Trophoblast cell (in vitro differentiated cells and primary cell): ENCODE data around the gene PNPLA7.

Experiments used
- DNase-seq, 2 donors: peaks; one replicate each; pipeline ENCODE4 v3.0.0-alpha.2; 2016
- H2AFZ ChIP-seq: 2 replicates; pipeline ENCODE4 v1.6.1; 2013; ENCODE audit warnings: low read length, moderate library complexity, mild to moderate bottlenecking; ENCODE audit not compliant: insufficient read depth, poor library complexity
- H2AK5ac ChIP-seq: 2 replicates; pipeline ENCODE4 v1.6.1; 2013; ENCODE audit warnings: mild to moderate bottlenecking, low read length
- H2BK120ac ChIP-seq: 2 replicates; pipeline ENCODE4 v1.6.1; 2013; ENCODE audit warnings: low read length, mild to moderate bottlenecking, moderate library complexity; ENCODE audit not compliant: insufficient read depth, poor library complexity
- H2BK12ac ChIP-seq: 2 replicates; pipeline ENCODE4 v1.6.1; 2013; ENCODE audit warnings: mild to moderate bottlenecking, low read length, moderate library complexity
- H2BK5ac ChIP-seq: 2 replicates; pipeline ENCODE4 v1.6.1; 2013; ENCODE audit warnings: low read length, low read depth, moderate library complexity, mild to moderate bottlenecking; ENCODE audit not compliant: poor library complexity
- H3K14ac ChIP-seq: 2 replicates; pipeline ENCODE4 v1.6.1; 2013; ENCODE audit warnings: mild to moderate bottlenecking, low read length
- H3K18ac ChIP-seq: 2 replicates; pipeline ENCODE4 v1.6.1; 2013; ENCODE audit warnings: mild to moderate bottlenecking, low read length
- H3K23ac ChIP-seq: 2 replicates; pipeline ENCODE4 v1.6.1; 2013; ENCODE audit warnings: low read length
- H3K27ac ChIP-seq: 2 replicates; pipeline ENCODE4 v1.5.1; 2013; ENCODE audit warnings: low read depth, mild to moderate bottlenecking, inconsistent platforms, low read length, moderate library complexity
- H3K27me3 ChIP-seq: 2 replicates; pipeline ENCODE4 v1.6.1; 2013; ENCODE audit warnings: inconsistent platforms, mild to moderate bottlenecking, low read length, moderate library complexity; ENCODE audit not compliant: insufficient read depth
- H3K36me3 ChIP-seq, 2 experiments: 1 replicate in 1 of 2; 2 replicates in 1 of 2; pipeline ENCODE4 v1.6.1; 2013; ENCODE audit warnings: low read length in 2 of 2, mild to moderate bottlenecking in 2 of 2, moderate library complexity in 1 of 2; ENCODE audit not compliant: insufficient read depth in 2 of 2, control insufficient read depth in 1 of 2
- H3K4ac ChIP-seq: 2 replicates; pipeline ENCODE4 v1.6.1; 2013; ENCODE audit warnings: low read depth, mild to moderate bottlenecking, low read length, moderate library complexity
- H3K4me1 ChIP-seq, 2 experiments: 1 replicate in 1 of 2; 2 replicates in 1 of 2; pipeline ENCODE4 v1.6.1; 2013; ENCODE audit warnings: low read length in 2 of 2, mild to moderate bottlenecking in 2 of 2, moderate library complexity in 1 of 2; ENCODE audit not compliant: insufficient read depth in 2 of 2, control insufficient read depth in 1 of 2
- H3K4me2 ChIP-seq: 2 replicates; pipeline ENCODE4 v1.6.1; 2013; ENCODE audit warnings: inconsistent platforms, mild to moderate bottlenecking, low read length, moderate library complexity
- H3K4me3 ChIP-seq: 2 replicates; pipeline ENCODE4 v1.5.1; 2013; ENCODE audit warnings: mild to moderate bottlenecking, low read depth, low read length, inconsistent platforms
- H3K79me1 ChIP-seq: one replicate; pipeline ENCODE4 v1.6.1; 2013; ENCODE audit warnings: low read length
- H3K79me2 ChIP-seq: 2 replicates; pipeline ENCODE4 v1.6.1; 2013; ENCODE audit warnings: low read length, mild to moderate bottlenecking; ENCODE audit not compliant: control insufficient read depth, insufficient read depth, poor library complexity
- H3K9ac ChIP-seq: 2 replicates; pipeline ENCODE4 v1.6.1; 2013; ENCODE audit warnings: mild to moderate bottlenecking, low read length
- H3K9me3 ChIP-seq: 2 replicates; pipeline ENCODE4 v1.6.1; 2013; ENCODE audit warnings: low read depth, mild to moderate bottlenecking, control low read depth, inconsistent platforms, low read length; ENCODE audit not compliant: insufficient read depth
- H4K12ac ChIP-seq: 2 replicates; pipeline ENCODE4 v1.6.1; 2013; ENCODE audit warnings: low read depth, mild to moderate bottlenecking, low read length, moderate library complexity
- H4K8ac ChIP-seq: 2 replicates; pipeline ENCODE4 v1.6.1; 2013; ENCODE audit warnings: low read depth, mild to moderate bottlenecking, low read length, moderate library complexity
- H4K91ac ChIP-seq: one replicate; pipeline ENCODE4 v1.6.1; 2013; ENCODE audit warnings: low read depth, mild to moderate bottlenecking, low read length, moderate library complexity
- whole genome bisulfite sequencing: extraction: QIAGEN DNeasy Blood & Tissue Kit; methylation state at CpG from one replicate; pipeline ENCODE4 v1.1.7; 2013; ENCODE audit warnings: missing lambda C conversion rate; ENCODE audit not compliant: insufficient read length, insufficient coverage; ENCODE audit errors: extremely low coverage; 5-methylcytosine and 5-hydroxymethylcytosine counted together

PNPLA7 gene

GRCh38 chr9:137461663-137462395 is 88.4 kb downstream of the PNPLA7 start:
- Histone ChIP-seq H2AFZ (no peak overlapping the region), H3K9me3 (peaks cover 2% of the 10 kb centered on the region), H3K27ac (no peak overlapping the region), H4K8ac (no peak overlapping the region), H3K4me3 (no peak overlapping the region), H2AK5ac (no peak overlapping the region), H2BK12ac (no peak overlapping the region), H3K36me3 (peaks cover 2 to 9% of the 10 kb centered on the region in 2 experiments), H3K27me3 (peaks cover 2% of the 10 kb centered on the region), H3K79me1 (peaks cover 9% of the 10 kb centered on the region), H3K4me1 (peaks cover 10 to 12% of the 10 kb centered on the region in 2 experiments), H4K12ac (no peak overlapping the region), H3K79me2 (peaks cover 4% of the 10 kb centered on the region), H2BK120ac (no peak overlapping the region), H2BK5ac (no peak overlapping the region), H3K18ac (no peak overlapping the region), H3K4me2 (no peak overlapping the region), H3K4ac (no peak overlapping the region), H4K91ac (no peak overlapping the region), H3K9ac (no peak overlapping the region), H3K14ac (no peak overlapping the region), H3K23ac (no peak overlapping the region)
- peak; percentile 38 to 58 for DNase-seq
- WGBS: no CpG with 5 or more reads among the region's 52 CpGs

DNA sequence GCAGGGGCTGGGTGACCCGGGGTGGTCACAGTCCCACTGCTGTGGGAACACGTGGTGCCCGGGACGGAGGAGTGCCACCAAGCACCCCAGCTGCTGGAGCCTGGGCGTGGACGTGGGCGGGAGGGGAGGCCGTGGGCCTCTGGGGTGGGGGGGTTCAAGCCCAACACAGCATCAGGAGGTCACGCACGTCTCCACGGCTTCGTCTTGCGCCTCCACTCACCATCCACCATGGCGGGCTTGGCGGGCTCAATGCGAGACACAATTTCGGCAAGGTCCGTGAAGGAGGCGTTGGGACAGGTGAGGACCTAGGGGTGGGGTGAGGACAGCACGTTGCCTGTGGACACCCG is 88.9 kb downstream of the PNPLA7 start:
- H2BK120ac ChIP-seq: no peak overlapping the region
- no peak overlapping the region for H2AFZ ChIP-seq
- no peak overlapping the region for H3K4me2 ChIP-seq
- DNase-seq: no peak
- no peak overlapping the region for H3K27ac ChIP-seq
- H3K4me3 ChIP-seq: no peak overlapping the region
- H3K14ac ChIP-seq: no peak overlapping the region
- H3K18ac ChIP-seq: no peak overlapping the region
- H4K91ac ChIP-seq: no peak overlapping the region
- H2BK5ac ChIP-seq: no peak overlapping the region
- H3K4me1 ChIP-seq: peaks cover 10 to 12% of the 10 kb centered on the region in 2 experiments
- no peak overlapping the region for H4K12ac ChIP-seq
- peaks cover 2 to 11% of the 10 kb centered on the region in 2 experiments for H3K36me3 ChIP-seq
- no peak overlapping the region for H2AK5ac ChIP-seq
- peaks cover 4% of the 10 kb centered on the region for H3K79me2 ChIP-seq
- no peak overlapping the region for H3K9ac ChIP-seq
- H4K8ac ChIP-seq: no peak overlapping the region
- WGBS: no CpG with 5 or more reads among the region's 21 CpGs
- peaks cover 9% of the 10 kb centered on the region for H3K79me1 ChIP-seq
- peaks cover 2% of the 10 kb centered on the region for H3K27me3 ChIP-seq
- no peak overlapping the region for H3K23ac ChIP-seq
- peaks cover 2% of the 10 kb centered on the region for H3K9me3 ChIP-seq
- H3K4ac ChIP-seq: no peak overlapping the region
- H2BK12ac ChIP-seq: no peak overlapping the region

DNA sequence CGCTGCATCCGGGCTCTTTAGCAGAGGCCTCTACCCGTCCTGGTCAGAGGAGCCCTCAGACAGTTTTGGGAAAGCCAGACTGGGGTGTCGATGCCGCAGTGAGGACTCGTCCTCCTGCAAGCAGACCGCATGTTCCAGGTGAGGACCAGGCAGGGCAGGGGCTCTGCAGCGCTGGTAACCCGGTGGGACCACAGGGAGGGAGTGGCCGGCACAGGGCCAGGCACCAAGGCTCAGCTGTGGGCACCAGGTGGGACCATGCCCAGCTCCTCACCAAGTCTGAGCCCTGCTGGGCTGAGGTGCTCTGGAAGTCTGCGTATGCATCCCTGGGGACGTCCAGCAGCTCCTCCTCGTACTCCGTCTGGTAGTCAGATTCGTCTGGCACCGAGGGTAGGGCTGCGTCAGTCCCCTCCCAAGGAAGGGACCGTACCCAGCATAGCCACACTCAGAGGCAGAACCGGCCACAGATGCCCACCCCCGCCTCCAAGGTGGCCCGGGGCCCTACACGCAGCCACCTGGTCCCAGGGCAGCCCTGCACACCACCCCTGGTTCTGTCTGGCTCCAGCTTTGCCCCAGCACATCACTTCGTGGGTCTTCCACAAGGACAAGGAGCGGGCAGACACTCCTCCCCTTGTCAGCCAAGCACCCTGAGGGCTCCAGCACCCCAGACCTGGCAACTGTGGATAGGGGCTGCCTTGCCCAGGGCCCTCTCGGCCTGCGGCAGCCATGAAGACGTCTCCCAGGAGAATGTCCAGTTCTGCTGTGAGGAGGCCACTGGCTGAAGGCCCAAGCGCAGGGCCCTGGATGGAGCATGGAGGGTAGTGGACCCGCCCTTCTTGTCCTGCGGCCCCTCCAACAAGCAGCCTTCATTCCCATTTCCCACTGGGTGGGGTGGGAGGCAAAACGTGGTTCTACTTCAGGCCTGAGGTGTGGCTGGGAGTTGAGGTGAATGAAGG is 89.6 kb downstream of the PNPLA7 start:
- Histone ChIP-seq H3K23ac (no peak overlapping the region), H4K8ac (no peak overlapping the region), H2AK5ac (no peak overlapping the region), H3K9ac (no peak overlapping the region), H3K4me1 (peaks cover 10 to 12% of the 10 kb centered on the region in 2 experiments), H2BK120ac (no peak overlapping the region), H2BK12ac (no peak overlapping the region), H3K79me1 (peaks cover 9% of the 10 kb centered on the region), H2AFZ (no peak overlapping the region), H2BK5ac (no peak overlapping the region), H3K18ac (no peak overlapping the region), H3K9me3 (peaks cover 2% of the 10 kb centered on the region), H3K27me3 (peaks cover 2% of the 10 kb centered on the region), H3K4me3 (no peak overlapping the region), H3K79me2 (peaks cover 4% of the 10 kb centered on the region), H3K14ac (no peak overlapping the region), H3K4ac (no peak overlapping the region), H3K4me2 (no peak overlapping the region), H4K91ac (no peak overlapping the region), H4K12ac (peak overlapping the region; percentile 37), H3K27ac (no peak overlapping the region), H3K36me3 (peaks cover 5 to 12% of the 10 kb centered on the region in 2 experiments)
- no peak for DNase-seq
- no CpG with 5 or more reads among the region's 31 CpGs for WGBS

DNA sequence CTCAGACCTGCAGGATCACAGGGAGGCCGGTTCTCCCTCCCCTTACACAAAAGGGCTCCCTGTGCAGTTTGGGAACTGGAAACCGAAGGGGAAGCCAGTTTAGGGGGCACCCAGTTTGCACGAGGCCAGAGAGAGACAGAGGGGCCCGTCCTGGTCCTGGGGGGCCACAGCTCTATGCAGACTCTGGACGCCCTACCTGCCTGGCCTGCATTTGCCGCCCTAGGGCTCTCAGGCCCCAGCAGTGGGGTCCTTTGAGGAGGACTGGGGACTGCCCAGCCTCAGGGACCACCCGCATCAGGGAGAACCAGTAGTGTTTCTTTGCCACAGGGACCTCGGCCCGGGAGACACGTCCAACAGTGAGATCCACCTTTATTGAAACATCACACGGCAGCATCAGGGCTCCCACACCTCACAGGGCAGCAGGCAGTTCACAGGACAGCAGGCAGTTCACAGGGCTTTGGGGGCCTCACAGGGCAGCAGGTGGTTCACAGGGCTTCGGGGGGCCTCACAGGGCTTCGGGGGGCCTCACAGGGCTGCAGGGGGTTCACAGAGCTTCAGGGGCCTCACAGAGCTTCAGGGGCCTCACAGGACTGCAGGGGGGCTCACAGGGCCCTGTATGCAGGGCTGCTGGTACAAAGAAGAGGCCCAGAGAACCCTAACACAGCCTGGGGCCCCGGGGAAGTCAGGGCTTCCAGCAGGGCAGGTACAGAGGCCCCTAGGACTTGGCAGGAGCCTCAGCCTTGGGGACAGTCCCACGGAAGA is 90.4 kb downstream of the PNPLA7 start:
- Histone ChIP-seq H3K27me3 (peaks cover 2% of the 10 kb centered on the region), H4K12ac (peak overlapping the region; percentile 84), H3K36me3 (peaks cover 11 to 19% of the 10 kb centered on the region in 2 experiments), H4K91ac (peak overlapping the region; percentile 72), H2AFZ (peak overlapping the region; percentile 94), H3K4me2 (peak overlapping the region; percentile 81), H3K9me3 (peaks cover 2% of the 10 kb centered on the region), H3K23ac (no peak overlapping the region), H2BK12ac (peak overlapping the region; percentile 0), H2AK5ac (peak overlapping the region; percentile 13), H3K27ac (no peak overlapping the region), H3K14ac (peak overlapping the region; percentile 81), H3K18ac (peak overlapping the region; percentile 53), H2BK5ac (no peak overlapping the region), H3K4me1 (peaks cover 10 to 16% of the 10 kb centered on the region in 2 experiments), H4K8ac (peak overlapping the region; percentile 96), H3K79me1 (peaks cover 9% of the 10 kb centered on the region), H3K4ac (no peak overlapping the region), H3K79me2 (peaks cover 4% of the 10 kb centered on the region), H3K9ac (peak overlapping the region; percentile 46), H2BK120ac (peak overlapping the region; percentile 16), H3K4me3 (peak overlapping the region; percentile 61)
- DNase-seq: no peak
- WGBS: no CpG with 5 or more reads among the region's 15 CpGs
